PC-3 (cell line): ENCODE data around the gene UPK1A. TPM values are rescaled to one million over a fixed set of nuclear protein-coding genes. Genes with fewer than 3 reads are reported as not detected.

ENCODE experiments used
- ATAC-seq: fragments of 200-7000 bp; cut with Tn5 transposase; 2 replicates; pipeline ENCODE4 v1.9.1; 2020; ENCODE audit warnings: mild to moderate bottlenecking, moderate library complexity
- BruUV-seq: library from RNA; stranded (reverse); fragments of 400-500 nt; replicated peaks from 2 replicates; lab custom pipeline; 2021; lab: Mats Ljungman, UMichigan
- CTCF ChIA-PET: fragments of 300-600 bp; sonication (Branson Sonifier 250); formaldehyde crosslinking; loops from one replicate; lab custom pipeline; 2022; ENCODE audit warnings: antibody characterized with exemption; lab: Charles Lee
- POLR2A ChIA-PET: fragments of 300-600 bp; sonication (Branson Sonifier 250); formaldehyde crosslinking; loops from one replicate; lab custom pipeline; 2022; ENCODE audit warnings: antibody characterized with exemption; ENCODE audit not compliant: unreplicated experiment; lab: Charles Lee
- DNase-seq: peaks from one replicate; pipeline ENCODE4 v3.0.0-alpha.2; 2015
- H2AFZ ChIP-seq: fragments of 300-600 bp; sonication (generic); 2 replicates; pipeline ENCODE4 v1.6.0; 2016; ENCODE audit warnings: antibody characterized with exemption, low read length
- H3F3A ChIP-seq: fragments of 300-600 bp; sonication (generic); one replicate; pipeline ENCODE4 v1.6.0; 2017; ENCODE audit warnings: antibody characterized with exemption, low read length, control low read depth, mild to moderate bottlenecking; ENCODE audit not compliant: unreplicated experiment
- H3K27ac ChIP-seq: fragments of 300-600 bp; sonication (generic); 2 replicates; pipeline ENCODE4 v1.5.1; 2016; ENCODE audit warnings: mild to moderate bottlenecking, low read length
- H3K27me3 ChIP-seq: fragments of 300-600 bp; sonication (generic); 2 replicates; pipeline ENCODE4 v1.6.1; 2016; ENCODE audit warnings: low read length, mixed read lengths
- H3K36me3 ChIP-seq: fragments of 300-600 bp; sonication (generic); 2 replicates; pipeline ENCODE4 v1.6.1; 2016; ENCODE audit warnings: low read depth, mixed run types, low read length, mixed read lengths
- H3K4me1 ChIP-seq: fragments of 300-600 bp; sonication (generic); 2 replicates; pipeline ENCODE4 v1.5.1; 2016; ENCODE audit warnings: low read length; ENCODE audit not compliant: insufficient read depth
- H3K4me2 ChIP-seq: fragments of 300-600 bp; sonication (generic); 2 replicates; pipeline ENCODE4 v1.6.0; 2016; ENCODE audit warnings: low read length
- H3K4me3 ChIP-seq: fragments of 300-600 bp; sonication (generic); 2 replicates; pipeline ENCODE4 v1.5.1; 2016; ENCODE audit warnings: mild to moderate bottlenecking, low read length, mixed read lengths
- H3K79me2 ChIP-seq: fragments of 300-600 bp; sonication (generic); 2 replicates; pipeline ENCODE4 v1.6.1; 2017; ENCODE audit warnings: low read length, mixed read lengths
- H3K9ac ChIP-seq: fragments of 300-600 bp; sonication (generic); 2 replicates; pipeline ENCODE4 v1.6.0; 2016; ENCODE audit warnings: mild to moderate bottlenecking, low read length
- H3K9me2 ChIP-seq: fragments of 300-600 bp; sonication (generic); replicated peaks from 2 replicates; pipeline ENCODE4 v1.6.1; 2016; ENCODE audit warnings: mixed run types, low read length, mixed read lengths
- H3K9me3 ChIP-seq: fragments of 300-600 bp; sonication (generic); 2 replicates; pipeline ENCODE4 v1.6.1; 2016; ENCODE audit warnings: low read length, mixed read lengths
- H4K20me1 ChIP-seq: fragments of 300-600 bp; sonication (generic); 2 replicates; pipeline ENCODE4 v1.6.1; 2016; ENCODE audit warnings: low read length, mixed read lengths
- EZH2 ChIP-seq: fragments of 300-600 bp; sonication (generic); IDR thresholded peaks from one replicate; pipeline ENCODE4 v1.6.1; 2017; ENCODE audit warnings: antibody characterized with exemption, mild to moderate bottlenecking, low read length; ENCODE audit not compliant: unreplicated experiment
- EZH2phosphoT487 ChIP-seq: fragments of 300-600 bp; sonication (generic); IDR thresholded peaks from 2 replicates; pipeline ENCODE4 v1.6.1; 2018; ENCODE audit warnings: mild to moderate bottlenecking, antibody characterized with exemption, low read length, borderline replicate concordance
- intact Hi-C: fragments of 100-400 bp; cut with micrococcal nuclease; formaldehyde crosslinking; loops from 2 replicates; pipeline ENCODE4 v1.9.0; 2023
- total RNA-seq: library from RNA; depleted of rRNA; stranded (reverse); fragments of >200 nt; gene quantifications from 2 replicates; pipeline ENCODE4 v1.2.3, GENCODE V29; 2014
- TF ChIP-seq, protein P1 (sequence below): fragments of 300-600 bp; sonication (generic); conservative IDR thresholded peaks from 2 replicates; pipeline ENCODE4 v1.5.1; 2017; ENCODE audit warnings: antibody characterized with exemption, low read depth, mild to moderate bottlenecking, low read length

The UPK1A gene
- total RNA-seq, 1 experiment from 2014 or later, result not detected

DNA sequence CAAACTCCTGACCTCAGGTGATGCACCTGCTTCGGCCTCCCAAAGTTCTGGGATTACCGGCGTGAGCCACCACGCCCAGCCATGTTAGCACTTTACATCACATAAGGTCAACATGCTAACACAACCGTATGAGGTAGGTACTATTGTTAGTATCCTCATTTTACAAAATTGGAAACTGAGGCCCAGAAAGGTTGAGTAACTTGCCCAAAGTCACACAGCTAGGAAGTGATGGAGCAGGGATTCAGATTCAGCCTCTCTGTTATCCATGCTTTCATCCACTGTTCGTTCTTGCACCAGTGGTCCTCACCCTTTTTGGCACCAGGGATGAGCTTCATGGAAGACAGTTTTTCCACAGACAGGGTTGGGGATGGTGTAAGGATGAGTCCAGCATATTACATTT lies 9.6 kb upstream of the UPK1A start:
- peaks cover 8% of the 10 kb centered on the region for H3K36me3 ChIP-seq
- TF ChIP-seq EZH2phosphoT487, result no peak
- no peaks in the 10 kb centered on the region for H3K9me3 ChIP-seq
- H3K9me2 ChIP-seq, result no peaks in the 10 kb centered on the region
- CTCF ChIA-PET, result no interaction called here
- ATAC-seq (no peak), DNase-seq (no peak)
- BruUV-seq, result no TSS peak
- no peaks in the 10 kb centered on the region for H3K27me3 ChIP-seq
- POLR2A ChIA-PET, result no interaction called here
- H3K27ac ChIP-seq, result no peak overlapping the region
- H3K4me2 ChIP-seq, result no peak overlapping the region
- H3K4me3 ChIP-seq, result no peak overlapping the region
- H4K20me1 ChIP-seq, result no peaks in the 10 kb centered on the region
- no peak overlapping the region for H2AFZ ChIP-seq
- no peak overlapping the region for H3K9ac ChIP-seq
- H3F3A ChIP-seq, result no peaks in the 10 kb centered on the region
- intact Hi-C loops, result no loop called here
- H3K79me2 ChIP-seq, result no peaks in the 10 kb centered on the region
- no peaks in the 10 kb centered on the region for H3K4me1 ChIP-seq

DNA sequence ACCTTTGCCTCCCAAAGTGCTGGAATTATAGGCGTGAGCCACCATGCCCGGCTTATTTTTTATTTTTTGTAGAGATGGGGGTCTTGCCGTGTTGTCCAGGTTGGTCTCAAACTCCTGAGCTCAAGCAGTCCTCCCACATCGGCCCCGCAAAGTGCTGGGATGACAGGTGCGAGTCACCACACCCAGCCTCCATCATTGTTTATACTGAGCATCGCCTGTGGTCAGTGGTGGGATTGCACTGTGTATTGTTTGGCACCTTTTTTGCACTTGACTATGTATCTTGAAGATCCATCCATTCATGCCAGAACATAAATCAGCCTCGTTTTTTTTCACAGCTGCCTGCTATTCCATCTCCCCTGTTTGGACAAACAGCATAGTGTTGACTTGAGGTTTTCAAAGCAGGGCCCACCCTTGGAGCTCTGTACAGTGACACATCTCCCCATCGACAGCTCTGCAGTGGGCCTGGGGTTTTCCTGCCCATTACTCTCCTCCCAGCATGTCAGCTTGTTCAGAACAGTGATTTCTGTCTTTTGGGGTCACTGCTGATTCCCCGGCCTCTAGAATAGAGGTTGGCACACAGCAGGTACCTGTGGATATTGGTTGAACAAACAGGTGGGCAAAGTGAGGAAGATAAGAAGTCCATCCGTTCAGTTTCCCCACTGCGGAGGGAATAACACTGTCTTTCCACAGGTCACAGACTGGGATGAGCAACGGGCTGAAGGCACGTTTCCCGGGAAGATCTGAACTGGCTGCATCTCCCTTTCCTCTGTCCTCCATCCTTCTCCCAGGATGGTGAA lies 8.2 kb upstream of the UPK1A start:
- Histone ChIP-seq H3K27ac (no peak overlapping the region), H3K79me2 (no peaks in the 10 kb centered on the region), H3K9me3 (no peaks in the 10 kb centered on the region), H3K27me3 (no peaks in the 10 kb centered on the region), H3K36me3 (peaks cover 8% of the 10 kb centered on the region), H3F3A (no peaks in the 10 kb centered on the region), H3K4me2 (no peak overlapping the region), H3K4me3 (no peak overlapping the region), H3K4me1 (no peaks in the 10 kb centered on the region), H2AFZ (no peak overlapping the region), H3K9ac (no peak overlapping the region), H3K9me2 (no peaks in the 10 kb centered on the region), H4K20me1 (no peaks in the 10 kb centered on the region)
- ATAC-seq, result no peak
- no TSS peak for BruUV-seq
- TF ChIP-seq EZH2, result no peak
- TF ChIP-seq EZH2phosphoT487, result no peak
- TF ChIP-seq, protein P1, sequence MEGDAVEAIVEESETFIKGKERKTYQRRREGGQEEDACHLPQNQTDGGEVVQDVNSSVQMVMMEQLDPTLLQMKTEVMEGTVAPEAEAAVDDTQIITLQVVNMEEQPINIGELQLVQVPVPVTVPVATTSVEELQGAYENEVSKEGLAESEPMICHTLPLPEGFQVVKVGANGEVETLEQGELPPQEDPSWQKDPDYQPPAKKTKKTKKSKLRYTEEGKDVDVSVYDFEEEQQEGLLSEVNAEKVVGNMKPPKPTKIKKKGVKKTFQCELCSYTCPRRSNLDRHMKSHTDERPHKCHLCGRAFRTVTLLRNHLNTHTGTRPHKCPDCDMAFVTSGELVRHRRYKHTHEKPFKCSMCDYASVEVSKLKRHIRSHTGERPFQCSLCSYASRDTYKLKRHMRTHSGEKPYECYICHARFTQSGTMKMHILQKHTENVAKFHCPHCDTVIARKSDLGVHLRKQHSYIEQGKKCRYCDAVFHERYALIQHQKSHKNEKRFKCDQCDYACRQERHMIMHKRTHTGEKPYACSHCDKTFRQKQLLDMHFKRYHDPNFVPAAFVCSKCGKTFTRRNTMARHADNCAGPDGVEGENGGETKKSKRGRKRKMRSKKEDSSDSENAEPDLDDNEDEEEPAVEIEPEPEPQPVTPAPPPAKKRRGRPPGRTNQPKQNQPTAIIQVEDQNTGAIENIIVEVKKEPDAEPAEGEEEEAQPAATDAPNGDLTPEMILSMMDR, result 0 out of 2 replicates have a peak, but pooled peaks have one; percentile 20
- peak; percentile 18 for DNase-seq
- ChIA-PET CTCF (no interaction called here), POLR2A (no interaction called here)
- intact Hi-C loops, result no loop called here

DNA sequence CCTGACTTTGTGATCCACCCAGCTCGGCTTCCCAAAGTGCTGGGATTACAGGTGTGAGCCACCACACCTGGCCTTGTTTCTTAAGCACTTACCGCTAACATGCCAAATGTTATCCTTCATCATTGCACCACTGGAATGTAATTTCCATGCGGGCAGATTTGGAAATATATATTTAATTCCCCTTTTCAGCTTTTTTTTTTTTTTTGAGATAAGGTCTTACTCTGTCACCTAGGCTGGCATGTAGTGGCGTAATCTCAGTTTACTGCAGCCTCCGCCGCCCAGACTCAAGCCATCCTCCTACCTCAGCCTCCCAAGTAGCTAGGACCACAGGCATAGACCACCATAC lies 4.3 kb upstream of the UPK1A start:
- H3K79me2 ChIP-seq, result no peaks in the 10 kb centered on the region
- intact Hi-C loops, result no loop called here
- H3K4me1 ChIP-seq, result no peaks in the 10 kb centered on the region
- ChIA-PET CTCF (no interaction called here), POLR2A (no interaction called here)
- no peak overlapping the region for H2AFZ ChIP-seq
- H3K27me3 ChIP-seq, result no peaks in the 10 kb centered on the region
- no peak overlapping the region for H3K27ac ChIP-seq
- no peak overlapping the region for H3K9ac ChIP-seq
- H3K4me2 ChIP-seq, result no peak overlapping the region
- H3K36me3 ChIP-seq, result peaks cover 5% of the 10 kb centered on the region
- H3F3A ChIP-seq, result no peaks in the 10 kb centered on the region
- BruUV-seq, result no TSS peak
- H4K20me1 ChIP-seq, result no peaks in the 10 kb centered on the region
- TF ChIP-seq EZH2phosphoT487, result no peak
- TF ChIP-seq EZH2, result no peak
- no peaks in the 10 kb centered on the region for H3K9me2 ChIP-seq
- DNase-seq, result no peak
- H3K9me3 ChIP-seq, result no peaks in the 10 kb centered on the region
- ATAC-seq, result no peak
- no peak overlapping the region for H3K4me3 ChIP-seq
